ENCODE results near the gene TTF2. TPM values are rescaled to one million over a fixed set of nuclear protein-coding genes. Genes with fewer than 3 reads are reported as not detected.

Gene TTF2
- total RNA-seq, 4 donors from 2014 or later: 6.6 to 12.8 (median 9.0) TPM

DNA sequence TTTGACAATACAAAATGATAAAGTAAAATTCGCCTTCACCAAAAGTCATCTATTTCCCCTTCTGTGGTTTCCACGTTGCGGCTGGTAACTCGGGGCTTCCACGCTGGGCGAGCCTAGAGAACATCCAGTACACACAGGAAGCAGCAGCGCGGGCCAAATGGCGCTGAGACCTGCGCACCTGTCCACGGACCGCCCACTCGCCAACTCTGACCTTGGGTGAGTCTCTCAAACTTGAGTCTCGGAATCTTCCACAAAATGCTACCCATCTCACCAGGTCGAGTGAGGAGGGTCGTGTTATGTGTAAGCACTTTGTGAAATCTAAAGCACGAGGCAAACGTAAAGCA is 820 bp upstream of the TTF2 start:
- peak overlapping the region; percentile 68 to 82 (median 74) for H3K4me3 ChIP-seq
- no peaks in the 10 kb centered on the region for H3K9me3 ChIP-seq
- DNase-seq (ENCODE audit: extremely low spot score): peak; percentile 90
- WGBS: 3% methylated on average over 18 of the region's 18 CpGs
- TF ChIP-seq POLR2A (IDR thresholded peaks at IDR 0.05; ENCODE audit: low read depth): no peak
- TF ChIP-seq POLR2AphosphoS5 (IDR thresholded peaks at IDR 0.05): no peak
- TF ChIP-seq EP300 (IDR thresholded peaks at IDR 0.05): no peak
- TF ChIP-seq, protein P1, sequence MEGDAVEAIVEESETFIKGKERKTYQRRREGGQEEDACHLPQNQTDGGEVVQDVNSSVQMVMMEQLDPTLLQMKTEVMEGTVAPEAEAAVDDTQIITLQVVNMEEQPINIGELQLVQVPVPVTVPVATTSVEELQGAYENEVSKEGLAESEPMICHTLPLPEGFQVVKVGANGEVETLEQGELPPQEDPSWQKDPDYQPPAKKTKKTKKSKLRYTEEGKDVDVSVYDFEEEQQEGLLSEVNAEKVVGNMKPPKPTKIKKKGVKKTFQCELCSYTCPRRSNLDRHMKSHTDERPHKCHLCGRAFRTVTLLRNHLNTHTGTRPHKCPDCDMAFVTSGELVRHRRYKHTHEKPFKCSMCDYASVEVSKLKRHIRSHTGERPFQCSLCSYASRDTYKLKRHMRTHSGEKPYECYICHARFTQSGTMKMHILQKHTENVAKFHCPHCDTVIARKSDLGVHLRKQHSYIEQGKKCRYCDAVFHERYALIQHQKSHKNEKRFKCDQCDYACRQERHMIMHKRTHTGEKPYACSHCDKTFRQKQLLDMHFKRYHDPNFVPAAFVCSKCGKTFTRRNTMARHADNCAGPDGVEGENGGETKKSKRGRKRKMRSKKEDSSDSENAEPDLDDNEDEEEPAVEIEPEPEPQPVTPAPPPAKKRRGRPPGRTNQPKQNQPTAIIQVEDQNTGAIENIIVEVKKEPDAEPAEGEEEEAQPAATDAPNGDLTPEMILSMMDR (IDR thresholded peaks at IDR 0.05): no peak
- H3K27ac ChIP-seq (replicated peaks in 1 of 4): peak overlapping the region; percentile 41 to 88 (median 78)
- H3K4me1 ChIP-seq: peaks cover 14 to 16% (median 15%) of the 10 kb centered on the region in 4 donors
- intact Hi-C loops (cut with DNase I): loop anchor here (5.0 kb wide), 2 partner anchors 147 to 487 kb away; partner anchors contain the start of gene CD58
- H3K27me3 ChIP-seq: no peaks in the 10 kb centered on the region
- no peaks in the 10 kb centered on the region for H3K36me3 ChIP-seq

DNA sequence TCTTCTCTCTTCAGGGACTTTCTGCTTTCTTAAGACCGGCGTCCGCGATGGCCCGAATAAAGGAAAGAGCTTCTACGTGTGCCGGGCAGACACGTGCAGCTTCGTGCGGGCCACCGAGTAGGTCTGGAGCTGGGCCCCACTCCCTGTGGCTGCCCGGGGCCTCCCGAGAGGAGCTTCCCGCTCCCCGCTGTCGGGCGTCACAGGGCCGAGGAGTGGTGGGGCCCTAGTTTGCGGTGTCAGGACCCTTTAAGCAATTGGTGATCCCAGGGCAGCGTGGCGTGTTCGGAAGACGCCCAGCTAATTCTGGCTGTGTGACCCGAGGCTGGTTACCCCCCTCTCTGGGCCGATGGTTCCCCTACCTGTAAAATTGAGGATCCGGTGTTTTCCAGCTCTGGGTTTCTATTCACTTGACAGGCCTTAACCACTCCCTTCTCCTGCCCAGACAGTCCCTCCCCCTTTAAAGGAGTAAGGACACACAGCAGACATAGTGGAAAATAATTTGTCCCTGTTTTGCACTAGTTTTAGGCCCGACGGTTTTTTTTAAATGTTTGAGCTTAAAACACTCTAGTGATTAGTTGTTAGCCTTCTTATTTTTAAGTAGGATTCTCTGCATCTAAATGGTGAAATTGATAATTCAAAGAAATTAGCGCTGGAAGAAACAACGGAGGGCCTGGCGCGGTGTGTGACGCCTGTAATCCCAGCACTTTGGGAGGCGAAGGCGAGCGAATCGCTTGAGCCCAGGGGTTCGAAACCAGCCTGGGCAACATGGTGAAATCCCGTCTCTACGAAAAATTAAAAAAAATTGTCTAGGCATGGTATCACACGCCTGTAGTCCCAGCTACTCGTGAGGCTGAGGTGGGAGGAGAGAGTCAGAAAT is 553 bp downstream of the TTF2 start:
- TF ChIP-seq POLR2A (IDR thresholded peaks at IDR 0.05; ENCODE audit: low read depth) (no peak), EP300 (IDR thresholded peaks at IDR 0.05) (no peak), POLR2AphosphoS5 (IDR thresholded peaks at IDR 0.05) (no peak)
- TF ChIP-seq, protein P1 (IDR thresholded peaks at IDR 0.05): no peak
- intact Hi-C loops (cut with DNase I): loop anchor here (10.0 kb wide), 1 partner anchor 224 kb away; no protein-coding TSS in a partner anchor
- Histone ChIP-seq H3K4me1 (peaks cover 14 to 16% (median 15%) of the 10 kb centered on the region in 4 donors), H3K4me3 (peak overlapping the region; percentile 68 to 82 (median 74)), H3K36me3 (no peaks in the 10 kb centered on the region), H3K27me3 (no peaks in the 10 kb centered on the region), H3K27ac (replicated peaks in 1 of 4) (peak overlapping the region; percentile 58 to 88 (median 78)), H3K9me3 (no peaks in the 10 kb centered on the region)
- no peak for DNase-seq (ENCODE audit: extremely low spot score)
- WGBS: 38% methylated on average over 26 of the region's 42 CpGs

DNA sequence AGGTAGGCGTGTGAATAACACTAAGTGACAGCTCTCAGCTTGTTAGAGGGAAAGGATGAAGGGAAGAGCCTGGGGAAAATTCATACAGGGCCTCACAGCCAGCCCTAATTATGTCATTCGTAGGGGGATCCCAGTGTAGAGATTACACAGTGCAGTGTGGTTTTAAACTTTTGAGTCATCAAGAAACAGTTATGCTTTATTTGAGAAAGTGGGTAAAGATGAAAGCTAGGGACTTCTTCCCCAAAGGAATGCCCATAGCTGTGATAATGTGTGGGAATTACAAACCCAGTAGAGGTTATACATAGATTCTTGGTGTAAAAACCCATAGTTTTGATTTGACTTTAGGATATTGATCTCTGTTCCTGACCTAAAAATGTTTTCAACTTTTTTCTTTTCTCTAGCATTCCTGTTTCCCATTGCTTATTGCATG is 1.9 kb downstream of the TTF2 start:
- DNase-seq (ENCODE audit: extremely low spot score): no peak
- H3K4me1 ChIP-seq: peaks cover 14 to 16% (median 15%) of the 10 kb centered on the region in 4 donors
- WGBS: 80% methylated on average over 2 of the region's 2 CpGs
- H3K4me3 ChIP-seq: no peak overlapping the region
- intact Hi-C loops (cut with DNase I): loop anchor here (10.0 kb wide), 1 partner anchor 223 kb away; no protein-coding TSS in a partner anchor
- no peaks in the 10 kb centered on the region for H3K27me3 ChIP-seq
- H3K36me3 ChIP-seq: no peaks in the 10 kb centered on the region
- no peak overlapping the region for H3K27ac ChIP-seq (replicated peaks in 1 of 4)
- TF ChIP-seq POLR2AphosphoS5 (IDR thresholded peaks at IDR 0.05): no peak
- TF ChIP-seq, protein P1 (IDR thresholded peaks at IDR 0.05): no peak
- no peak for TF ChIP-seq POLR2A (IDR thresholded peaks at IDR 0.05; ENCODE audit: low read depth)
- H3K9me3 ChIP-seq: no peaks in the 10 kb centered on the region

DNA sequence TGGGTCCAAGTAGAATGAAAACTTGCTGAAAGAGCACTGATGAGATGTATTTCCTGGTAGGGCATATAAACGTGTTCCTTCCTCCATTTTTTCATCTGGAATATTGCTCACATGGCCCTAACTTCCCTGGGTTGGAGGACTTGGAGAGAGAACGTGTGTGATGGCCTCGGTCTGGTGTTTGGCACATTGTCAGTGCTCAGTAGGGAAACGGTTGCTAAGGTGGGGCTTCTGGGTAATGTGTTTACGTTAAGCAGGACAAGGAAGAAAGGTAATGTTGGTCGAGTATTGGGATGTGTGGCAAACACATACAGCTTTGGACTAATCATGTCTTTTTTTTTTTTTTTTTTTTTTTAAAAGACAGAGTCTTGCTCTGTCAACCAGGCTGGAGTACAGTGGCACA is 6.2 kb downstream of the TTF2 start:
- TF ChIP-seq EP300 (IDR thresholded peaks at IDR 0.05) (no peak), POLR2A (IDR thresholded peaks at IDR 0.05; ENCODE audit: low read depth) (no peak), POLR2AphosphoS5 (IDR thresholded peaks at IDR 0.05) (no peak)
- TF ChIP-seq, protein P1 (IDR thresholded peaks at IDR 0.05): no peak
- H3K9me3 ChIP-seq: no peaks in the 10 kb centered on the region
- H3K27ac ChIP-seq (replicated peaks in 1 of 4): no peak overlapping the region
- no peaks in the 10 kb centered on the region for H3K36me3 ChIP-seq
- no peaks in the 10 kb centered on the region for H3K27me3 ChIP-seq
- DNase-seq (ENCODE audit: extremely low spot score): no peak
- intact Hi-C loops (cut with DNase I): loop anchor here (2.0 to 10.0 kb wide), 2 partner anchors 62 to 218 kb away; no protein-coding TSS in a partner anchor
- no peak overlapping the region for H3K4me3 ChIP-seq
- WGBS: 73% methylated on average over 6 of the region's 6 CpGs
- H3K4me1 ChIP-seq: peaks cover 0 to under 1% (median under 1%) of the 10 kb centered on the region in 4 donors
